ENCODE measurements around the gene ARVCF. TPM values are rescaled to one million over a fixed set of nuclear protein-coding genes. Genes with fewer than 3 reads are reported as not detected.

Gene ARVCF
- polyA plus RNA-seq, 1 experiment: 5.6 TPM

DNA sequence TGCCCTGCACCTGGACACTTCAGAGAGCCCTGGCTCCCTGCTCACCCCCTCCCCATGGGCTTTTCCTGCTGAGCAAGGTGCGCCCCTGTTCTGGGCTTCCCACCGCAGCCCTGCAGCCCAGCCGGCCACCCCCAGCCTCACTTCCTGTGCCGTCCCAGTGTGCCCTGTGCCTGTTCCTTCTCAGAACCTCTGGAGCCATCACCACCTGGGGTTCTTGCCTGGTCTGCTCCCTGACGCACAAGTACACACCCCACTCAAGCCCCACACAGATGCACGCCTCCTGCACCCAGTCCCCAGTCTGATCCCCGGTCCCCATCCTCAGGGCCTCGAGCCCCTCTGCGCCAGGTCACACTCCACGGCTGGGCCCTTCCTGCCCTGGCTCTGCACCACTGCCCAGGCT lies 39.5 kb upstream of the ARVCF start:
- ChIA-PET POLR2A (no interaction called here), CTCF (no interaction called here)

DNA sequence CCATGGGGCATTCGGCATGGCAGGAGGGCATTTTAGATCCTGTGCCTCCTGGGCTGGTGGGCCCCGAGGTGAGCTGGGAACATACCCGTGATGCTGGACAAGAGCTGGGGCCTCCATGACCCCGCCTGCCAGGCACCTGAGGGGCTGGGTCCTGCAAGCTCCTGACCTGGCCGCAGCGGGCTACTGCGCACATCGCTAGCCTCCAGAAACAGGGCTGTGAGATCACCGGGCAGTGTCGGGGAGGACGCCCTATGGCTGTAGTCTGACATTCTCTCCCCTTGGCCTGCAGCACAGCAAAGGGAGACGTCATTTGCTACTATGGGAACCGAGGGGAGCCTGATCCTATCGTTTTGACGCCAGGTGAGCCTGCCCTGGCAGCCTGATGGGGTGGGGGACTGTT lies 39.0 kb upstream of the ARVCF start:
- H3K4me3 ChIP-seq (ENCODE audit: low read depth, low read length): no peak overlapping the region
- H3K27ac ChIP-seq (ENCODE audit: low read depth, low read length): no peak overlapping the region
- DNase-seq (ENCODE audit: low read depth, low spot score): no peak
- no peaks in the 10 kb centered on the region for H3K9me3 ChIP-seq (ENCODE audit: control insufficient read depth, insufficient read depth, low read length)
- no peaks in the 10 kb centered on the region for H3K27me3 ChIP-seq (ENCODE audit: control insufficient read depth, insufficient read depth, low read length)
- TF ChIP-seq, protein P1, sequence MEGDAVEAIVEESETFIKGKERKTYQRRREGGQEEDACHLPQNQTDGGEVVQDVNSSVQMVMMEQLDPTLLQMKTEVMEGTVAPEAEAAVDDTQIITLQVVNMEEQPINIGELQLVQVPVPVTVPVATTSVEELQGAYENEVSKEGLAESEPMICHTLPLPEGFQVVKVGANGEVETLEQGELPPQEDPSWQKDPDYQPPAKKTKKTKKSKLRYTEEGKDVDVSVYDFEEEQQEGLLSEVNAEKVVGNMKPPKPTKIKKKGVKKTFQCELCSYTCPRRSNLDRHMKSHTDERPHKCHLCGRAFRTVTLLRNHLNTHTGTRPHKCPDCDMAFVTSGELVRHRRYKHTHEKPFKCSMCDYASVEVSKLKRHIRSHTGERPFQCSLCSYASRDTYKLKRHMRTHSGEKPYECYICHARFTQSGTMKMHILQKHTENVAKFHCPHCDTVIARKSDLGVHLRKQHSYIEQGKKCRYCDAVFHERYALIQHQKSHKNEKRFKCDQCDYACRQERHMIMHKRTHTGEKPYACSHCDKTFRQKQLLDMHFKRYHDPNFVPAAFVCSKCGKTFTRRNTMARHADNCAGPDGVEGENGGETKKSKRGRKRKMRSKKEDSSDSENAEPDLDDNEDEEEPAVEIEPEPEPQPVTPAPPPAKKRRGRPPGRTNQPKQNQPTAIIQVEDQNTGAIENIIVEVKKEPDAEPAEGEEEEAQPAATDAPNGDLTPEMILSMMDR (IDR thresholded peaks at IDR 0.05; ENCODE audit: low read depth, low read length): no peak
- ChIA-PET CTCF (no interaction called here), POLR2A (no interaction called here)

More for the DNA sequence above, 39.5 kb upstream of the ARVCF start:
- no peaks in the 10 kb centered on the region for H3K9me3 ChIP-seq (ENCODE audit: control insufficient read depth, insufficient read depth, low read length)
- H3K27me3 ChIP-seq (ENCODE audit: control insufficient read depth, insufficient read depth, low read length): no peaks in the 10 kb centered on the region
- H3K4me3 ChIP-seq (ENCODE audit: low read depth, low read length): no peak overlapping the region
- TF ChIP-seq, protein P1 (IDR thresholded peaks at IDR 0.05; ENCODE audit: low read depth, low read length): no peak
- H3K27ac ChIP-seq (ENCODE audit: low read depth, low read length): no peak overlapping the region
- DNase-seq (ENCODE audit: low read depth, low spot score): no peak

DNA sequence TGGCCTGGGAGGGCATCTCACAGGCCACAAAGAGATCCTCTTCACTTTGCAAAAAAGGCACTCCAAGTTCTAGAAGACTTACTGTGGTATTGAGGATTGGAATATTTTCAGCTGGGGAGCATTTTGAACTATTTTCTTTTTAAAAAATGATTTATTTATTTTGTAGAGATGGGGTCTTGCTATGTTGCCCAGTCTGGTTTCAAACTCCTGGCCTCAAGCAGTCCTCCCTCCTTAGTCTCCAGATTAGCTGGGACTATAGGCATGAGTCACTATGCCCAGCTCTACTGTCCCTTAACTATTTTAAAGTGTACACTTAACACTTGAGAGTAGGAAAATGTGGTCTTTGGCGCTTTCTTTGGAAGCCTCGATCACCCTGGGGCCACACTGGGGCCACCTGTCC lies 38.5 kb upstream of the ARVCF start:
- CTCF ChIA-PET: no interaction called here
- no peaks in the 10 kb centered on the region for H3K9me3 ChIP-seq (ENCODE audit: control insufficient read depth, insufficient read depth, low read length)
- POLR2A ChIA-PET: no interaction called here
- no peak for DNase-seq (ENCODE audit: low read depth, low spot score)
- no peak overlapping the region for H3K27ac ChIP-seq (ENCODE audit: low read depth, low read length)
- no peaks in the 10 kb centered on the region for H3K27me3 ChIP-seq (ENCODE audit: control insufficient read depth, insufficient read depth, low read length)
- no peak overlapping the region for H3K4me3 ChIP-seq (ENCODE audit: low read depth, low read length)
- TF ChIP-seq, protein P1 (IDR thresholded peaks at IDR 0.05; ENCODE audit: low read depth, low read length): no peak

GRCh38 chr22:20054485-20054884 lies 37.9 kb upstream of the ARVCF start:
- ChIA-PET CTCF (no interaction called here), POLR2A (interaction anchor here (0.6 kb wide), 1 partner anchor 17 kb away, joined by 6 read pairs; no protein-coding TSS in a partner anchor)
- no peak for DNase-seq (ENCODE audit: low read depth, low spot score)

DNA sequence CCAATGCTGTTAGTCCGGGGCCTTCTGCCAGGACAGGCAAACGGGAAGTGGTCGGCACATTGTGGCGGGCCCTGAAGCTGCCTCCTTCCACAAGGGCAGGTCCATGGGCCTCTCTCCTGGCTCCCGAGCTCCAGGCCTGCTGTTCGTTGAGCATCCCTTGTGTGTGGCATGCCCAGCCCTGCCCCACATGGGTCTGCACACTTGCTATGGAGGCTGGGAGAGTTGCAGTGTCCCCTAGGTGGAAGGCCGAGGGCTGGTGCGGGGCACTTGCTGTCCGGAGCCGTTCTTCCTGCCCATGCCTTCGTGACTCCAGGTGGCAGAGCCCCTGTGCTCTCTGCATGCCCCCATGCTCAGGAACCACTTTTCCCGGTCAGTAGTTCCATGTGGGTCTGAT lies 37.4 kb upstream of the ARVCF start:
- no peak overlapping the region for H3K27ac ChIP-seq (ENCODE audit: low read depth, low read length)
- no peaks in the 10 kb centered on the region for H3K27me3 ChIP-seq (ENCODE audit: control insufficient read depth, insufficient read depth, low read length)
- H3K4me3 ChIP-seq (ENCODE audit: low read depth, low read length): no peak overlapping the region
- H3K9me3 ChIP-seq (ENCODE audit: control insufficient read depth, insufficient read depth, low read length): no peaks in the 10 kb centered on the region
- TF ChIP-seq, protein P1 (IDR thresholded peaks at IDR 0.05; ENCODE audit: low read depth, low read length): no peak
- POLR2A ChIA-PET: interaction anchor here (0.5 to 0.6 kb wide), 2 partner anchors 8 to 17 kb away, joined by 3 to 6 read pairs; no protein-coding TSS in a partner anchor
- CTCF ChIA-PET: no interaction called here
- no peak for DNase-seq (ENCODE audit: low read depth, low spot score)

More at GRCh38 chr22:20054485-20054884, 37.9 kb upstream of the ARVCF start:
- Histone ChIP-seq H3K27ac (ENCODE audit: low read depth, low read length) (no peak overlapping the region), H3K4me3 (ENCODE audit: low read depth, low read length) (no peak overlapping the region), H3K9me3 (ENCODE audit: control insufficient read depth, insufficient read depth, low read length) (no peaks in the 10 kb centered on the region), H3K27me3 (ENCODE audit: control insufficient read depth, insufficient read depth, low read length) (no peaks in the 10 kb centered on the region)
- TF ChIP-seq, protein P1 (IDR thresholded peaks at IDR 0.05; ENCODE audit: low read depth, low read length): no peak

Data from AG04450 (cell line).